Hematopoietic multipotent progenitor cell treated with erythropoietin and hydrocortisone succinate and interleukin-3 and kit ligand, for 6 days (in vitro differentiated cells): Measurements from ENCODE around the gene TAF4.
"Not testable (repeated sequence)": the region's sequence is repeated elsewhere in the genome, so short reads cannot be mapped to it uniquely, and the experiment has no call there.

Experiments
- DNase-seq: peaks from one replicate; pipeline ENCODE4 v3.0.0-alpha.2; 2015

The TAF4 gene

DNA sequence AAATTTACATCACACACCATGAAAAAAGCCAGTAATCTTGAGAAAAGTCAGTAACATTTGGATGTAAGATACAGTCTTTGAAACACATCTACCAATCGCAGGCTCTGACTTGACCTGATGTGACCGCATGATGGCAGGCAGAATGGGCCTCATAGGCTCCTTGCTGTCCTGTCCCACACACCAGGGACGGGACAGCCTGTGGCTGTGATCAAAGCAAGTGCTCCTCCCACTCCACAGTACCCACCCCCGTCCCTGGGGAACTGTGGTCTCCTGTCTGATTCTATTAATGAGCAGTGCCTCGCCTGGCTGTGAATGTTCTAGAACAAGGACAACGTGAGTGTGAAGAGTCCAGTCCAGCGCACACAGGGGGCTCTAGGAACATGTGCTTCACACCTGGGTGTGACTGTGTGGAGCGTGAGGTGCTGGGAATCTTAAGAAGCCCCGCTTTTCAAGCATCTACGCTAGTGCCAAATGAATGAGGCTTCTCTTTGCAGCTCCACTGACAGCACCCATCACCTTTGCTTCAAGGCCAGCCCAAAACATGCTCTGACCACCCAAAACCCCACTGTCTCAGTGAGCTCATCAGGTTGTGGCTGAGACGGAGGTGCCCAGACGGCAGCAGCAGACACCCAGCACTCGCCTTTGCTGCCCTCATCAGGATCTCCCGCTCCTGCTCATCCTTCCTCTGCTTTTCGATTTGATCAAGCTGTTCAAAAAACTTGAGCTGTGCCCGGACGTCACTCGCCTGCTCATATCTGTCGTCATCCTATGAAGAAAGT, 67.1 kb downstream of the TAF4 start:
- DNase-seq: no peak

DNA sequence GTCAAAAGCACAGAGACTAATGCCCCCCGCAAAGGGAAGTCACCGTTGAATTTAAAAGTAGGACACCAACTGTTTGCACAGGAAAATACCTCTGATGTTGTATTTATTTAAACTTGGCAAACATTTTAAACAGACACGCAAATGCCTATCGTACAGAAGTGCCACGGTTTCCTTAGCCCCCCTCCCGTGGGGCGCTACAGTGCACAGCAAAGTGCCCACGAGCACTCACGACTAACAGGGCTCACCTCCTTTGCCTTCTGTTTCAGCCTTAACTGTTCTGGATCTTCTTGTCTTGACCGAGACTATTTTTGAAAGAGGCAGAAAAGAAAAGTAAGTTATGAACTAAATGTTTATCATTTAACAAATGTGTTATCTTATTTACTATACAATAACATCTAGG, 67.8 kb downstream of the TAF4 start:
- no peak for DNase-seq

DNA sequence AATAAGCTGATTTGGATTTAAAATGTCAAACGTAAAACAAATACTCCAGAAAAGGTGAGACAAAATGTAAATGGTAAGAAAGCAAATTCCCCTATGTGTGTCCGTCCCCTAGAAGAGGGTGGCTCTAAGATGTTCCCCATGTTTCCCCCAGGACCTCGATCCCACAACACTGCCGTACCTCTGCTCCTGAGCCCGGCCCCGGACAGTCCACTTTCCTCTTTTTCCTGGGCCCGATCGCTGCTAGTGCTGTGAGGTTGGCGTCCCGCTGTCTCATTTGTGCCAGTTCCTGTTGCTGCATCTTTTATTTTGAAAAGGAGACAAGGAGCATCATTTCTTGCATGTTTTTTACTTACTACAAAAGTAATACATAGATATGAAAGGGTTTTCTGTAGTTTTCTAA, 68.3 kb downstream of the TAF4 start:
- no peak for DNase-seq

DNA sequence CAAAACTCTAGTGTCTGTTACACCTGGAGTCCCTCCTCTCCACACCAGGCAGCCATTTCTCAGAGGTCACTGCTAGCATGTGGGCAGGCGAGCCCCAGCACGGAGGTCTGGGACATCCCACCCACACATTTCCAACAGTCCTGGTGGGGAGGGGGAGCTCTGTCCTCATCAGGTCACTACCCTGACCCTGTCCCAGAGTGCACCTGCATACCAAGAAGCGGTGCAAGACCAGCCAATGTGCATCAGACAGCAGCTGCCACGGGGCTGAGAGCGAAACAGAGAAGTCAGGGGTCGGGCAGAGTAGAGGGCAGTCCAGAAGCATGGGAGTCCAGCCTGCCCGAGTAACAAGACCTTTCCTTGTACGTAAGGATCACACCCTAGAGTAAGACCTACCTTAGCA, 71.1 kb downstream of the TAF4 start:
- no peak for DNase-seq

DNA sequence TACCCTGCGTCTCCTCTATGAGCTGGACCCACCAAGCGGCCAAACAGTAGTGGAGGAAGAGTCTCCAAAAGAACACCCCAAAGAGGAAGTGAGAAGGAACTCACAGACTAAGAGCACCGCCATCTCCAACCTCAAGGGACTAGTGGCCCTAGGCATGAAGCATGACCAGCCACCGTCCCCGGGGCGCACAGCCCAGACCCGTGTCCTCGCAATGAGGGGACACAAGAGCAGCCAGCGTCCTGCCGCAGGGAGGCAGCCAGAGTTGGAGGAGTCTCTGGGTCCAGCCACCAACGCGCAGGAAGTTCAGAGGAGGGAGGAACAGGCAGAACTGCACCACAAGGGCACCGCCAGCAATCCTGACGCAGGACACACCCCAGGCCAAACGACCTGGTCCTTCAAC, 72.6 kb downstream of the TAF4 start:
- no peak for DNase-seq

DNA sequence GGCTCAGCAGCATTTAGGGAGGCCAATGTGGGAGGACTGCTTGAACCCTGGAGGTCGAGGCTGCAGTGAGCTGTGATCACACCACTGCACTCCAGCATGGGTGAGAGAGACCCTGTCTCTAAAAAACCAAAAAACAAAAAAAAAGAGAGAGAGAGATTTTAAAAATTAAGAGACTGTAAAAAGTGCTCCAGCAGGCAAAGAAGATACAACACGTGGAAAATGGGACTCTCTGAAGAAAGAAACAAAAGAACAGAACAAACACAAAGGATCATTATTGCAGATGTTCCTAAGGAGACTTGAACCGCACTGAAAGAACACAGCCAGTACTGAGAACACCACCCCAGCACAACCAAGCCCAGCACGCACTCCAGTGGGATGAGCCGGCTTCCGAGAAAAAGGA, 74.2 kb downstream of the TAF4 start:
- DNase-seq: no peak

DNA sequence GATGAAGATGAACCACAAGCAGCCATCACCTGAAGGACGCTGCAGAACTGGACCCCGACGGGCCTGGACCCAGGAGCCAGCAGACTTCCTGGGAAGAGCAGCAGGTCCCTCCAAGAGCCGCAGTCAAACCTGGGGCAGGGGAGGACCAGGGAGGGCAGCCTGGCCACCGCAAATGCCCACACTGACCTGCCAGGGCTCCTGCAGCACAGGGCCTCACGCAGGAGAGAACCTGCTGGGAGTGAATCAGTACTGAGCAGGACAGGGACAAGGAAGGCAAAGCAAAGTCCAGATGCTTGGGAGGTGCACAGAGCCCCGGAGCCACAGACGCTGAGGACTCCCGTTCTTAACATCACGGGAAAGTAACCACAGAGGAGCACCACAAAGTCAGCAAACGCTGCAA, 75.2 kb downstream of the TAF4 start:
- no peak for DNase-seq

GRCh38 chr20:61989741-61990140, 75.9 kb downstream of the TAF4 start:
- DNase-seq: no peak

GRCh38 chr20:61988665-61989064, 77.0 kb downstream of the TAF4 start:
- DNase-seq: no peak

DNA sequence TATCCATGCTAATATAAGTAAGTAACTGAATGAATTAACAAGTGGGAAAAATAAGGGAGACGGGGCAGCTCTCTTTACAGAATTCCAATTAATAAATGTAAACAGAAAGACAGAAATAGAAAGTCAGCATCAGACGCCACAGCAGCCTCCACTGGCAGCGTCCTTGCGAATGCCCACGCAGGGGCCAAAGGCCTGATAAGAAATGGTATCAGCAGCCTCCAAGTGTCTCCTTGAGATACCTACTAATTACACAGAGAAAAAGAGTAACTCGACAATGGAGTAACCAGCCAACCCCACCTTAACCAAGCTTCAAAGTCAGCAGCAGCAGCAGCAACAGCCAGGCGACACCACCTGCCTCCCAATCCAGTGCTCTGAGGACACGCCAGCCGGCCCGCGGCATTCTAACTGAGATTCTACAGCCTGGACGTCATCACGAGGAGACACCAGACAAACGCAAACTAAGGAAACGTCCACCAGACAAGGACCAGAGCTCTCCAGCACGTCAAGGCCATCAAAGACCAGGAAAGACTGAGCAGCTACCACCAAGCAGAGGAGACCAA, 78.8 kb downstream of the TAF4 start:
- DNase-seq: peak; percentile 63

GRCh38 chr20:61985096-61985495, 80.6 kb downstream of the TAF4 start:
- no peak for DNase-seq

- not testable (repeated sequence) for DNase-seq
Measured at GRCh38 chr20:61984431-61984830, 81.2 kb downstream of the TAF4 start.

DNA sequence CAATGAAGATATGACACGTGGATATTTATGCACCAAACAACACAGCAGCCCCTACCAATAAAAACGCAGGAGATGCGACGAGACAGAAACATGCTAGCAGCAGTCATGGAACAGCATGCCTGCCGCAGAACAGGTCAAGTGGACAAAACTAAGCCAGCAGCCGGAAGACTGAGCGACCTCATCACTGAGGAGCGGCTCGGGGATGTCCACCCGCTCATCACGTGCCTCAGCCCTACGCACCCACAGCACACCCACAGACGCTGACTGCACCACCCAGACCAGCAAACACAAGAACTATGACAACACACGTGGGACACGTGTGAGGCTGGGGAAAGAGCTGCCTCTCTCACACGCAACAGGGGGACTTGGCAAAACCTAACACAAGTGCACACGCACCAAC, 81.7 kb downstream of the TAF4 start:
- no peak for DNase-seq

DNA sequence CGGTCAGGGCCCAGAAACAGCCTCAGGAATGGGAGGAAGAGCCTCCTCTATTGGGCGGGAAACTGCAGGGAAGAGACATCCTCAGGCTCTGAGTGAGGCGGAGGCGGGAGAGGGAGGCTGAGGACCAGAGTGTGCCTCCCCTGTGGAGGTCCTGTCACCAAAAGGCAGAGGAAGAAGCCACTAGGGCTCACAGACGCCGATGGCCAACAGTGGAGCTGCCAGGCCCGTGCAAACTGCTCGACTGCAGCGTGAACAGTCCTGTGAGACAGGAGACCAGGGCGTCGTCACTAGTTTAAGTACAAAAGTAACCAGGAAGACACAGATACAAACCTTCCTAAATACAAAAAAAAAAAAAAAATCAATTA, 82.7 kb downstream of the TAF4 start:
- DNase-seq: no peak

- DNase-seq: peak; percentile 10
Measured at GRCh38 chr20:61982191-61982950, 83.3 kb downstream of the TAF4 start.

DNA sequence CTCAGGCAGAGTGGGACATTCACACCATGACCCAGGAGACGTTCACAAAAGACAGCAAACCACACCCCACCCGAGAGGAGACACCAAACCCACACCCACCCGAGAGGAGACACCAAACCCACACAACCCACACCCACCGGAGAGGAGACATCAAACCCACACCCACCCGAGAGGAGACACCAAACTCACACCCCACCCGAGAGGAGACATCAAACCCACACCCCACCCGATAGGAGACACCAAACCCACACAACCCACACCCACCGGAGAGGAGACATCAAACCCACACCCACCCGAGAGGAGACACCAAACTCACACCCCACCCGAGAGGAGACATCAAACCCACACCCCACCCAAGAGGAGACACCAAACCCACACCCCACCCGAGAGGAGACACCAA, 84.0 kb downstream of the TAF4 start:
- DNase-seq: not testable (repeated sequence)

DNA sequence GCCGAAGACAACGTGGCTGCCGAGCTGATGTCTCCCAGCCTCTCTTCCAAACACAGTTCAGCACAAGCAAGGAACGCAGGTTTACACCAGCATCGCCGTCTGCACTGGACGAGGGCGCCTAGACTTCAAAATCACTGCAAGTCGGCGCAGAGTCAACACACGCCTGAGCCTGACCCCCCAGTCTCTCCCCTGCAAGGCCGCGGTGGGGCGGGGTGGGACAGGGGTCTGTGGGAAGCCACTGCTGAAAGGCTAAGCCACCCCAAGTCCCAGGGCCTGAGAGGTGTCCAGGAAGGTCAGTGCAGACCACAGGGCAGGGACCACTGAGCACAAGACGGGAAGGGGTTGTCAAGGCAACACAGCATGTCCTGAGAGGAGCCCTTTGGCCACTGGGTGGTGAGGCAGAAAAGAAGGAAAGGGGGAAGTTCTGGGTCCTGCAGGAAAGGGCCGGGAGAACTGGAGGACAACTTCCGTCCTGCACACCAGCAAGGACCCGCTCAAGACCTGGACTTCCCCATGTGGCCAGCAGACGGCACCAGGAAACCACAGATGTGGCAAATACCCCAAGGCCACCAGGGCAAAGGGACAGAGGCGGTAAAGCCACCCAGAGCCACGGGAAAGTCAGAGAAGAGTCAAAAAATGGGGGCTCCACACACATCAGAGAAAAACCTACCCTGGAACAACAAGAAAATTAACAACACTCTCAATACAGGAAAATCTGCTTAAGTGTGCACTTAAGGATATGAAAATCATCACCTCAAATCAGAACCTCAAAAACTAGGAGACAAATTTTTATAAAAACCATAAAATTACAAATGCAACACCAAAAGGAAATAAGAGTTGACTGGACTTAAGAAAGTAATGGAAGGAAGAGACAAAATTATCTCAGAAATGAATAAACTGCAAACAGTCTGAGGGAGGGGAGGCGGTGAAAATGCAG, 84.8 kb downstream of the TAF4 start:
- peak; percentile 66 for DNase-seq

DNA sequence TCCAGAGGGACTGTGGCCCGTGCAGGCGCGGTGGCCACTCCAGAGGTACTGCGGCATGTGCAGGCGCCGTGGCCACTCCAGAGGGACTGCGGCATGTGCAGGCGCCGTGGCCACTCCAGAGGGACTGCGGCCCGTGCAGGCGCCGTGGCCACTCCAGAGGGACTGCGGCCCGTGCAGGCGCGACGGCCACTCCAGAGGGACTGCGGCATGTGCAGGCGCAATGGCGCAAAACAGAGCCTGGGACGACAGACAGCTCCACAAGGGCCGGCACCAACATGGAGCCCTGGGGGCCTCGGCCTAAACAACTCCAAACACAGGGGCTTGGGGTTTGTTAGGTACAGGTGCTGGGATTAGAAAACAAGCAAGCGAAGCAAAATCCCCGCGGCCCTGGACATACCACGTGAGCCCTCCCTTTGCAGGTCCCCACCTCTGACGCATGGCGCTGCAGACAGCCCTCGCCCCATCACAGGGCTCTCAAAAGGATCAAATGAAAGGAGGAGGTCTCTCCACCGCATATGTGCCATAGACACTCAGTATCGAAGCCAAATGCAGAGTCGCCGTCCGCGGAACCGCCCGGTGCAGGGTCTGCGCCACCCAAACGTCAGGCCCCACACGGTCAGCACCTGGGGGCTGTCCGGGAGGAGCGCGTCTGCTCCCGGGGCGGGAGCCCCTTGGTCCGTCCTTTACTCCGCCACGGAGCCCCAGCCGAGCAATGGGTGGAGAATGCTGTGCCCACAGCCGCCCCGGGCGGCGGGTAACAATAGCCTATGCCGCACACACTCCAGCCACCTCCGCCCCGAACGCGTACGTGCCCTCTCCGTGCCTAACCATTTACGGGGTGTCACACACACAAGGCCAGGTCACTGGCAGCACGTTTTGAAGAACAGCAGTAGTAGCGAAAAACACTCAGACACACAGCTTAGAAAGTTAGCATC, 85.7 kb downstream of the TAF4 start:
- DNase-seq: no peak

- DNase-seq: no peak
Measured at GRCh38 chr20:61979090-61979489, 86.6 kb downstream of the TAF4 start.

- DNase-seq: no peak
Measured at GRCh38 chr20:61978491-61978890, 87.2 kb downstream of the TAF4 start.

DNA sequence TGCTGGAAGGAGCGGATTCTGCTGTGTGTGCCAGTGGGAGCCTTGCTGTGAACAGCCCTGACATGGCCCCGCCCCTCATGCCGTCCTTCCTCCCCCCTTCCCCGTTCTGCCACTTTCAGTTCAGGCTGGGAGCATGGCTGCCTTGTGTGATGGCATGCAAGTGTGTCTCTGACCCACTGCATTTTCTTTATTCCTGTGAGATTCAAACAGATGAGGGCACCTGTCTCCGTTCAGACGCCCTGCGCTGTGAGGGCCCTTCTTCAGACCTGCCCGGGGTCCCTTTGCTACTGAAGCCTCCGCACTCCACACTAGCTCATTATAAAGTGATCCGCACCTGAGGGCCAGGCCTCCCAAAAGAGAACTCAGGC, 88.3 kb downstream of the TAF4 start:
- no peak for DNase-seq
